ENCODE results near the gene TMEM202. TPM values are rescaled to one million over a fixed set of nuclear protein-coding genes. Genes with fewer than 3 reads are reported as not detected.
"Not testable (repeated sequence)": the region's sequence is repeated elsewhere in the genome, so short reads cannot be mapped to it uniquely, and the experiment has no call there.

The TMEM202 gene
- total RNA-seq, 2 experiments from 2014 or later, result not detected

GRCh38 chr15:72375846-72376581 is 22.1 kb upstream of the TMEM202 start, which contains the start of gene HEXA:
HEXA (minus strand) TSS chr15:72376014; CDS start chr15:72375972, 42 bp downstream.
- peak within 1 kb of the TSS; percentile 92 for H3K27ac Mint-ChIP-seq
- peak; percentile 98 for DNase-seq
- intact Hi-C loops (cut with micrococcal nuclease), result loop anchor here (1.0 to 5.0 kb wide), 5 partner anchors 54 to 259 kb away; partner anchors contain the start of genes CELF6, MYO9A, PARP6 and SENP8
- ChIA-PET POLR2A (interaction anchor here (0.7 to 2.9 kb wide), 10 partner anchors 8 to 149 kb away, joined by 3 to 11 read pairs (median 5); no protein-coding TSS in a partner anchor), CTCF (interaction anchor here (1.1 to 1.9 kb wide), 5 partner anchors 63 to 224 kb away, joined by 3 to 6 read pairs (median 4); partner anchors contain the start of gene PKM)
- H3K9me3 Mint-ChIP-seq, result no peaks in the 10 kb centered on the region
- peaks cover 32% of the 10 kb centered on the region for H3K4me1 Mint-ChIP-seq (ENCODE audit: low read depth)
- peaks cover 1% of the 10 kb centered on the region for H3K27me3 Mint-ChIP-seq
- peaks cover 4% of the 10 kb centered on the region for H3K36me3 Mint-ChIP-seq
- peak within 1 kb of the TSS; percentile 91 for H3K4me3 Mint-ChIP-seq

DNA sequence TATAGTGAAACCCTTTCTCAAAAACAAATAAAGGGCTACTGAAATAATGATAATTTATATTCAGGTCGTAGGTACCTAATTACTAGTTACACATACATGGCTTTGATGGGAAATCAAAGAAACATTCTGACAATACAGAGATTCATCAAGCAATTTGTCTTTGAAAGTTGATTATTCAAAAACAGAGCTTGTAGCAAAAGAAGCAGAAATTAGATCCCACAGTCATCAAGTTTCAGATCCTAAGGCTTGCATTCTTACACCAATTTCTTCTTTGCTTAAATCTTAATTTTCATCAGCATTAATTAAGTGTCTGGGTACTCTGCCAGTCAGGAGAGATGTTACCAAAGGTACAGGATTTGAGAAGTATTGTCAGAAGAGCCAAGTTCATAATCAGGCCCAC is 20.8 kb upstream of the TMEM202 start:
- intact Hi-C loops (cut with micrococcal nuclease), result loop anchor here (5.0 kb wide), 3 partner anchors 55 to 260 kb away; partner anchors contain the start of genes CELF6, MYO9A and SENP8
- CTCF ChIA-PET, result no interaction called here

DNA sequence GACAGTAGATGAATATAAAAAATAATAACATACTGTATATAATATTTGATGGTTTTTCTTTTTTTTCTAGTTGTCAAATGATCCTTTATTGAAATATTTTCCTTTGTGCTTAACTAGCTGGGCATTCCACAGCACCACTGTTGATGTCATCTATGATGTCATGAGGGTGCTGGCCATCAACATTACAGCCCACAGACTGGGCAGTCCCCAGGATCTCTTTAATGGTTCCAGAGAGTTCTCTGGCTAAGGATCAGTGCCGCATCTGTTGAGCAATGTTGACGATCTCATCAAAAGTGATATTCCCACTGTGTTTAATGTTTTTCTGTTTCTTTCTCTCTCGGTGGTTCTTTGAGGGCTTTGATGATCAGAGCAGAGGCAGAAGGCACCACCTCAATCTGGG is 19.0 kb upstream of the TMEM202 start:
- POLR2A ChIA-PET, H3K27me3 Mint-ChIP-seq, H3K36me3 Mint-ChIP-seq, DNase-seq, H3K4me3 Mint-ChIP-seq, H3K9me3 Mint-ChIP-seq, CTCF ChIA-PET, H3K27ac Mint-ChIP-seq: not testable (repeated sequence)
- peaks cover 19% of the 10 kb centered on the region for H3K4me1 Mint-ChIP-seq (ENCODE audit: low read depth)
- intact Hi-C loops (cut with micrococcal nuclease), result loop anchor here (5.0 kb wide), 3 partner anchors 57 to 262 kb away; partner anchors contain the start of genes CELF6, MYO9A and SENP8

More for the DNA sequence above, 20.8 kb upstream of the TMEM202 start:
- no peak for DNase-seq
- Mint-ChIP-seq H3K27me3 (peaks cover 1% of the 10 kb centered on the region), H3K4me3 (no peak overlapping the region), H3K4me1 (ENCODE audit: low read depth) (peaks cover 29% of the 10 kb centered on the region), H3K27ac (no peak overlapping the region), H3K9me3 (no peaks in the 10 kb centered on the region), H3K36me3 (peaks cover 4% of the 10 kb centered on the region)
- POLR2A ChIA-PET, result interaction anchor here (2.9 kb wide), 1 partner anchor 150 kb away, joined by 11 read pairs; no protein-coding TSS in a partner anchor

GRCh38 chr15:72379856-72380430 is 18.2 kb upstream of the TMEM202 start:
- Mint-ChIP-seq H3K4me3 (no peak overlapping the region), H3K27me3 (peaks cover 6% of the 10 kb centered on the region), H3K27ac (no peak overlapping the region), H3K4me1 (ENCODE audit: low read depth) (peaks cover 11% of the 10 kb centered on the region), H3K36me3 (peaks cover 4% of the 10 kb centered on the region), H3K9me3 (no peaks in the 10 kb centered on the region)
- ChIA-PET CTCF (no interaction called here), POLR2A (no interaction called here)
- no peak for DNase-seq
- intact Hi-C loops (cut with micrococcal nuclease), result loop anchor here (5.0 kb wide), 3 partner anchors 58 to 263 kb away; partner anchors contain the start of genes CELF6, MYO9A and SENP8

GRCh38 chr15:72380743-72381142 is 17.4 kb upstream of the TMEM202 start:
- H3K27me3 Mint-ChIP-seq, result peaks cover 4% of the 10 kb centered on the region
- H3K36me3 Mint-ChIP-seq, result peaks cover 3% of the 10 kb centered on the region
- H3K27ac Mint-ChIP-seq, result no peak overlapping the region
- no peak overlapping the region for H3K4me3 Mint-ChIP-seq
- peaks cover 5% of the 10 kb centered on the region for H3K4me1 Mint-ChIP-seq (ENCODE audit: low read depth)
- DNase-seq, result no peak
- intact Hi-C loops (cut with micrococcal nuclease), result no loop called here
- ChIA-PET POLR2A (no interaction called here), CTCF (no interaction called here)
- H3K9me3 Mint-ChIP-seq, result no peaks in the 10 kb centered on the region

DNA sequence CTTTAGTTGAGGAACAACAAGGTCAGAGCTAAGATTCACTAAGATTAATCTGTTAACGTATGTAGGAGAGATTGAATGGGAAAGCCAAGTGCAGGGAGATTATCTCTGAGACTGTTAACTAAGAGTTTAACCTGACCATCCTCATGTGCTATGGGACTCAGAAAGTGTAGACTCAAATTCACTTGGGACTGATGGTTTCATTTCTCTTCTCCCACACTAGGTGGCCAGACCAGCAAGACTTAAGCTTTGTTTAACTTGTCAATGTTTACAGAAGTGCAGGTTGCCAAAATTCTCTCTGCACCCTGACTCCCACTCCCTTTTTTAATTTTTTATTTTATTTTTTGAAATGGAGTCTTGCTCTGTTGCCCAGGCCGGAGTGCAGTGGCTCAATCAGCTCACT is 16.0 kb upstream of the TMEM202 start:
- intact Hi-C loops (cut with micrococcal nuclease), result no loop called here
- DNase-seq, result no peak
- no peaks in the 10 kb centered on the region for H3K36me3 Mint-ChIP-seq
- no peak overlapping the region for H3K27ac Mint-ChIP-seq
- CTCF ChIA-PET, result no interaction called here
- H3K9me3 Mint-ChIP-seq, result no peaks in the 10 kb centered on the region
- H3K4me1 Mint-ChIP-seq (ENCODE audit: low read depth), result no peaks in the 10 kb centered on the region
- peaks cover 4% of the 10 kb centered on the region for H3K27me3 Mint-ChIP-seq
- H3K4me3 Mint-ChIP-seq, result no peak overlapping the region
- POLR2A ChIA-PET, result no interaction called here

GRCh38 chr15:72387741-72388140 is 10.4 kb upstream of the TMEM202 start:
- intact Hi-C loops (cut with micrococcal nuclease), result no loop called here
- H3K4me1 Mint-ChIP-seq (ENCODE audit: low read depth), result no peaks in the 10 kb centered on the region
- no peaks in the 10 kb centered on the region for H3K36me3 Mint-ChIP-seq
- no peak overlapping the region for H3K4me3 Mint-ChIP-seq
- H3K9me3 Mint-ChIP-seq, result no peaks in the 10 kb centered on the region
- no peak for DNase-seq
- H3K27ac Mint-ChIP-seq, result no peak overlapping the region
- H3K27me3 Mint-ChIP-seq, result peaks cover 4% of the 10 kb centered on the region
- ChIA-PET CTCF (no interaction called here), POLR2A (no interaction called here)

DNA sequence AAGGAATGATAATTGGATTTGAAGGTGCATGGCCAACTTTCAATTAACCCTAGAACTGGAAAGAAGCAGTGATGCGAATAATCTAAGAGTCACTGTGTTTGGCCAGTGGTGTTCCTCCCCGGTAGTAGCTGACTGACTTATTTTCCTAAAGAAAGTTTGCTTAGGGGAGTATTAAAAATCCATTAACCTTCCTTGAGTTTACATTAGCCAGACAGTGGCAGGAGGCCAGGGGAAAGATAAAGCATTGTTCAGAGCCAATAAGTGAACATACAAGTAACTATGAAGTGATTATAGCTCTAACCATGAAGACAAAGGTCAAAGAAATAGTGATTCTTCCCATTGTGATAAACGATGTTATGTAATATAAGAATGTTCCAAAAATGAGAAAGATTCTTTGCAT is 8.9 kb upstream of the TMEM202 start:
- Mint-ChIP-seq H3K4me1 (ENCODE audit: low read depth) (no peaks in the 10 kb centered on the region), H3K27me3 (peaks cover 5% of the 10 kb centered on the region), H3K9me3 (no peaks in the 10 kb centered on the region), H3K4me3 (no peak overlapping the region), H3K36me3 (no peaks in the 10 kb centered on the region), H3K27ac (no peak overlapping the region)
- DNase-seq, result no peak
- ChIA-PET CTCF (no interaction called here), POLR2A (interaction anchor here (1.2 to 1.6 kb wide), 2 partner anchors 14 to 17 kb away, joined by 3 to 5 read pairs; partner anchors contain the start of gene HEXA)
- intact Hi-C loops (cut with micrococcal nuclease), result no loop called here

DNA sequence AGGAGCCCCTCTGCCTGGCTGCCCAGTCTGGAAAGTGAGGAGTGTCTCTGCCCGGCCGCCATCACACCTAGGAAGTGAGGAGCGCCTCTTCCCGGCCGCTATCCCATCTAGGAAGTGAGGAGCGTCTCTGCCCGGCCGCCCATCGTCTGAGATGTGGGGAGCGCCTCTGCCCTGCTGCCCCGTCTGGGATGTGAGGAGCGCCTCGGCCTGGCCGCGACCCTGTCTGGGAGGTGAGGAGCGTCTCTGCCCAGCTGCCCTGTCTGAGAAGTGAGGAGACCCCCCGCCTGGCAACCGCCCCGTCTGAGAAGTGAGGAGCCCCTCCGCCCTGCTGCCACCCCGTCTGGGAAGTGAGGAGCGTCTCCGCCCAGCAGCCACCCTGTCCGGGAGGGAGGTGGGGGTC is 1.8 kb upstream of the TMEM202 start:
- POLR2A ChIA-PET; intact Hi-C loops (cut with micrococcal nuclease); CTCF ChIA-PET: not testable (repeated sequence)

DNA sequence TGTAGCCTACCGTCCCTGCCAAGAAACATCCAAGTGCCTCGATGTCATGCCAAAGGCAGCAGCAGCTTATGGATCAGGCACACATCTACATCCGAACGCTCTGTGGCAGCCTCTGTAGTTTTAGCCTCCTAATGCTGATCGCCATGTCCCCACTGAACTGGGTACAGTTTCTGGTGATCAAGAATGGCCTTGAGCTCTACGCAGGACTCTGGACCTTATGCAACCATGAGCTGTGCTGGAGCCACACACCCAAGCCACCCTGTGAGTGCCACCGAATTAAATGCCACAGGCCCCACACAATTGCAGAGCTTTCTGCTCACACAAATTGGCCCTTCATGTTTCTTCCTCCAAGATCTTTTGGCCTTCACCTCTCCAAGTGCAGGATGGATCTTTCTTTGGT is 543 bp downstream of the TMEM202 start:
- no peaks in the 10 kb centered on the region for H3K36me3 Mint-ChIP-seq
- no peaks in the 10 kb centered on the region for H3K9me3 Mint-ChIP-seq
- intact Hi-C loops (cut with micrococcal nuclease), result no loop called here
- CTCF ChIA-PET, result no interaction called here
- H3K27ac Mint-ChIP-seq, result no peak overlapping the region
- H3K4me1 Mint-ChIP-seq (ENCODE audit: low read depth), result no peaks in the 10 kb centered on the region
- no peak for DNase-seq
- POLR2A ChIA-PET, result no interaction called here
- peaks cover 13% of the 10 kb centered on the region for H3K27me3 Mint-ChIP-seq
- no peak overlapping the region for H3K4me3 Mint-ChIP-seq

More for the DNA sequence above, 1.8 kb upstream of the TMEM202 start:
- not testable (repeated sequence) for H3K27me3 Mint-ChIP-seq; DNase-seq; H3K4me1 Mint-ChIP-seq (ENCODE audit: low read depth); H3K27ac Mint-ChIP-seq; H3K4me3 Mint-ChIP-seq; H3K36me3 Mint-ChIP-seq; H3K9me3 Mint-ChIP-seq

DNA sequence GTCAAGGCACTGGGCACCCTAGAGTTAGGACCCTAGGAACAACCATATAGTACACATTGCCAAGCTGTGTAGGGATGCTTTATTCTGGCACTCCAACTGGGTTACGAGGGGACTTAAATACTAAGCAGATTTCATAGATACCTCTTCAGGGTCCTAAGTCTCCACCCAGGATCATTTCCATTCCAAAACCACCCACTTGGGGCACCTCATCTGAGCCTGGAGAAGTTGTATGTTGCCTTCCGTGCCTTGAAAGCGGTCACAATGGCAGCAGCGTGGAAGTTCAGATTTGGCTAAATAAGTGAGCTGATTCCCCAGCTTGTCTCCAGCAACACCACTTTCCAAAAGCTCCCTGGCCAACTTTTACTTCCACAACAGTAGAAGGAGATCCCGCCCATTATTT is 4.6 kb downstream of the TMEM202 start:
- intact Hi-C loops (cut with micrococcal nuclease), result no loop called here
- no peak for DNase-seq
- Mint-ChIP-seq H3K27me3 (peaks cover 18% of the 10 kb centered on the region), H3K4me3 (no peak overlapping the region), H3K36me3 (no peaks in the 10 kb centered on the region), H3K27ac (no peak overlapping the region), H3K4me1 (ENCODE audit: low read depth) (no peaks in the 10 kb centered on the region), H3K9me3 (no peaks in the 10 kb centered on the region)
- ChIA-PET POLR2A (no interaction called here), CTCF (no interaction called here)

DNA sequence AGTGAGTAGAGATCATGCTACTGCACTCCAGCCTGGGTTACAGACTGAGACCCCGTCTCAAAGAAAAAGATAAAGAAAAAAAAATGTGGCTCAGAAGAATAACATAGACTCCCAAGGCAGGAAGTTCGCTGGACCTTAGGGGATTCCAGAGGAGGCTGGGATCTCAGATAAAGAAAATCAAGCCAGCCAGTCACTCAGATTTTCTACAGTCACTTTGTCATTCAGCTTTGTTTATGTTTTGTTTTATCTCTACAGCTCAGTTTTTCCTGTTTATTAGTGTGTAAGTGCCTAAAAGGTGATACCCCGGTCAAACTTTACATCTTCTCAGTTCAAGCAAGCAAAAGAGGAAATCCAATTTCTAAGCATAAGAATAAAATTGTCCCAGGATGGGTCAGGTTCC is 6.3 kb downstream of the TMEM202 start:
- CTCF ChIA-PET, result no interaction called here
- Mint-ChIP-seq H3K4me1 (ENCODE audit: low read depth) (no peaks in the 10 kb centered on the region), H3K9me3 (no peaks in the 10 kb centered on the region), H3K4me3 (no peak overlapping the region), H3K36me3 (no peaks in the 10 kb centered on the region), H3K27me3 (peaks cover 19% of the 10 kb centered on the region), H3K27ac (no peak overlapping the region)
- intact Hi-C loops (cut with micrococcal nuclease), result no loop called here
- POLR2A ChIA-PET, result no interaction called here
- DNase-seq, result no peak

All from activated CD4-positive, alpha-beta memory T cell treated with anti-CD3 and anti-CD28 coated beads for 36 hours (primary cell).